ENCODE measurements around the gene TDRD3. TPM values are rescaled to one million over a fixed set of nuclear protein-coding genes. Genes with fewer than 3 reads are reported as not detected.

TDRD3 gene
- total and polyA plus RNA-seq, 2 donors from 2014 or later = 14.9 to 42.2 TPM

GRCh38 chr13:60398379-60398891, 1.4 kb downstream of the TDRD3 start:
- Histone ChIP-seq H3K4me3 (ENCODE audit: low read length in 3 of 3) (peak overlapping the region; percentile 81 to 97 (median 85)), H3K9me3 (ENCODE audit: control insufficient read depth in 2 of 3, insufficient read depth in 1 of 3, low read length in 3 of 3) (no peaks in the 10 kb centered on the region), H3K9ac (ENCODE audit: low read length in 3 of 3) (peak overlapping the region; percentile 67 to 97 (median 93)), H3K27me3 (ENCODE audit: control insufficient read depth, insufficient read depth, low read length) (no peaks in the 10 kb centered on the region), H3K4me1 (ENCODE audit: control insufficient read depth in 2 of 3, insufficient read depth in 2 of 3, low read depth in 1 of 3, low read length in 3 of 3) (peaks cover 0 to 10% (median 7%) of the 10 kb centered on the region in 3 donors), H3K36me3 (ENCODE audit: control insufficient read depth in 2 of 3, insufficient read depth in 3 of 3, low read length in 3 of 3) (no peaks in the 10 kb centered on the region), H3K27ac (ENCODE audit: low read depth in 2 of 2, low read length in 2 of 2) (peak overlapping the region; percentile 90 to 91)
- TF ChIP-seq CTCF (IDR thresholded peaks at IDR 0.05; ENCODE audit: borderline replicate concordance, extremely low read depth, insufficient read depth) = no peak
- intact Hi-C loops (cut with DNase I) = no loop called here
- DNase-seq (no peak), FAIRE-seq (no peak)

- peak in 1 of 5 donors; percentile 51 for DNase-seq
- intact Hi-C loops (cut with DNase I) = no loop called here
- peaks cover 0 to 10% (median 7%) of the 10 kb centered on the region in 3 donors for H3K4me1 ChIP-seq (ENCODE audit: control insufficient read depth in 2 of 3, insufficient read depth in 2 of 3, low read depth in 1 of 3, low read length in 3 of 3)
Measured at GRCh38 chr13:60398907-60399589, 2.0 kb downstream of the TDRD3 start.

GRCh38 chr13:60402022-60402421, 5.0 kb downstream of the TDRD3 start:
- Histone ChIP-seq H3K36me3 (ENCODE audit: control insufficient read depth in 2 of 3, insufficient read depth in 3 of 3, low read length in 3 of 3) (no peaks in the 10 kb centered on the region), H3K4me3 (ENCODE audit: low read length in 3 of 3) (no peak overlapping the region), H3K9ac (ENCODE audit: low read length in 3 of 3) (no peak overlapping the region), H3K9me3 (ENCODE audit: control insufficient read depth in 2 of 3, insufficient read depth in 1 of 3, low read length in 3 of 3) (no peaks in the 10 kb centered on the region), H3K4me1 (ENCODE audit: control insufficient read depth in 2 of 3, insufficient read depth in 2 of 3, low read depth in 1 of 3, low read length in 3 of 3) (peaks cover 0 to 10% (median 7%) of the 10 kb centered on the region in 3 donors), H3K27me3 (ENCODE audit: control insufficient read depth, insufficient read depth, low read length) (no peaks in the 10 kb centered on the region), H3K27ac (ENCODE audit: low read depth in 2 of 2, low read length in 2 of 2) (no peak overlapping the region)
- TF ChIP-seq CTCF (IDR thresholded peaks at IDR 0.05; ENCODE audit: borderline replicate concordance, extremely low read depth, insufficient read depth) = no peak
- DNase-seq (no peak), FAIRE-seq (no peak)
- intact Hi-C loops (cut with DNase I) = no loop called here

More at GRCh38 chr13:60398907-60399589, 2.0 kb downstream of the TDRD3 start:
- no peaks in the 10 kb centered on the region for H3K27me3 ChIP-seq (ENCODE audit: control insufficient read depth, insufficient read depth, low read length)
- H3K4me3 ChIP-seq (ENCODE audit: low read length in 3 of 3) = peak overlapping the region in 2 of 3 donors; percentile 85 to 97
- peak overlapping the region in 2 of 3 donors; percentile 51 to 97 for H3K9ac ChIP-seq (ENCODE audit: low read length in 3 of 3)
- no peaks in the 10 kb centered on the region for H3K36me3 ChIP-seq (ENCODE audit: control insufficient read depth in 2 of 3, insufficient read depth in 3 of 3, low read length in 3 of 3)
- no peaks in the 10 kb centered on the region for H3K9me3 ChIP-seq (ENCODE audit: control insufficient read depth in 2 of 3, insufficient read depth in 1 of 3, low read length in 3 of 3)
- no peak for TF ChIP-seq CTCF (IDR thresholded peaks at IDR 0.05; ENCODE audit: borderline replicate concordance, extremely low read depth, insufficient read depth)
- FAIRE-seq = no peak
- H3K27ac ChIP-seq (ENCODE audit: low read depth in 2 of 2, low read length in 2 of 2) = peak overlapping the region; percentile 25 to 75

Data from kidney (tissue), 14 donors.